K562 (cell line): ENCODE data around the gene PBX4. TPM values are rescaled to one million over a fixed set of nuclear protein-coding genes. Genes with fewer than 3 reads are reported as not detected.
A peak's percentile ranks its signal among the peaks of the same experiment; 100 is the strongest.

Experiments used
- ATAC-seq: fragments of 200-7000 bp; cut with Tn5 transposase; 3 replicates; pipeline ENCODE4 v1.9.1; 2020; ENCODE audit warnings: moderate library complexity
- BruUV-seq: library from RNA; stranded (reverse); fragments of 400-500 nt; replicated peaks from 2 replicates; lab custom pipeline; 2021; lab: Mats Ljungman, UMichigan
- CTCF ChIA-PET: fragments of 300-600 bp; formaldehyde crosslinking; extraction: SDS; loops from one replicate; lab custom pipeline; 2021; ENCODE audit warnings: low intra/inter-chr PET ratio; lab: Yijun Ruan, JAX
- POLR2A ChIA-PET: fragments of 300-600, 350-650 bp; sonication (Branson Sonifier 250); formaldehyde crosslinking; extraction: SDS; loops from one replicate; lab custom pipeline; 2021; ENCODE audit warnings: antibody characterized with exemption, inconsistent platforms; lab: Yijun Ruan, JAX
- DNase-seq, 4 experiments: peaks; one replicate each; pipeline versions ENCODE4 v3.0.0 to v3.0.0-alpha.2; 2011 to 2018; ENCODE audit warnings: low spot score in 3 of 4, mixed read lengths in 3 of 4; ENCODE audit errors: extremely low read depth in 1 of 4
- FAIRE-seq: peaks from 2 replicates; lab custom pipeline; 2011; peaks lifted over from hg19 to GRCh38; lab: Jason Lieb, UNC
- H2AFZ ChIP-seq: 2 replicates; pipeline ENCODE4 v1.6.0; 2011; ENCODE audit warnings: low read depth, low read length, control low read depth, inconsistent platforms
- H3K27ac ChIP-seq: fragments of 200-600 bp; 3 replicates; pipeline ENCODE4 v1.8.0; 2011; ENCODE audit warnings: low read depth, mild to moderate bottlenecking, control low read depth, inconsistent platforms, low read length, moderate library complexity, mixed read lengths; ENCODE audit errors: extremely low read depth
- H3K27me3 ChIP-seq, 2 experiments: fragments of 300-600 bp in 1 of 2; 2 replicates in 1 of 2; 3 replicates in 1 of 2; pipeline versions ENCODE4 v1.6.0 to v1.8.0; 2011; ENCODE audit warnings: inconsistent platforms in 2 of 2, low read length in 2 of 2, mild to moderate bottlenecking in 1 of 2, mixed read lengths in 1 of 2, moderate library complexity in 1 of 2; ENCODE audit not compliant: control insufficient read depth in 2 of 2, insufficient read depth in 2 of 2
- H3K36me3 ChIP-seq: fragments of 300-600 bp; 3 replicates; pipeline ENCODE4 v1.8.0; 2011; ENCODE audit warnings: mild to moderate bottlenecking, low read length, inconsistent platforms; ENCODE audit not compliant: control insufficient read depth, insufficient read depth
- H3K4me1 ChIP-seq, 2 experiments: fragments of 200-600 bp in 1 of 2; replicated peaks in 1 of 2; 2 replicates in 1 of 2; 3 replicates in 1 of 2; pipeline versions ENCODE4 v1.5.1 to v1.8.0; 2011; ENCODE audit warnings: inconsistent platforms in 2 of 2, low read length in 2 of 2, mild to moderate bottlenecking in 1 of 2, mixed read lengths in 1 of 2, moderate library complexity in 1 of 2; ENCODE audit not compliant: control insufficient read depth in 2 of 2, insufficient read depth in 2 of 2
- H3K4me2 ChIP-seq: 2 replicates; pipeline ENCODE4 v1.6.1; 2011; ENCODE audit warnings: low read length, control low read depth, inconsistent platforms, mixed read lengths; ENCODE audit not compliant: insufficient read depth
- H3K4me3 ChIP-seq: fragments of 200-600 bp; sonication (generic), shearing (Covaris generic); 2 replicates; pipeline ENCODE4 v1.5.1; 2016; ENCODE audit warnings: control low read depth, inconsistent platforms
- H3K79me2 ChIP-seq: fragments of 200-600 bp; 3 replicates; pipeline ENCODE4 v1.8.0; 2011; ENCODE audit warnings: low read length, inconsistent platforms; ENCODE audit not compliant: control insufficient read depth, insufficient read depth
- H3K9ac ChIP-seq, 2 experiments: 2 replicates each; pipeline versions ENCODE4 v1.6.0 to v1.6.1; 2011; ENCODE audit warnings: low read depth in 2 of 2, low read length in 2 of 2, control low read depth in 1 of 2, inconsistent platforms in 1 of 2, mild to moderate bottlenecking in 1 of 2, mixed read lengths in 1 of 2; ENCODE audit not compliant: insufficient read depth in 1 of 2
- H3K9me1 ChIP-seq: one replicate; pipeline ENCODE4 v1.6.0; 2011; ENCODE audit warnings: inconsistent platforms, mild to moderate bottlenecking, low read length, moderate library complexity; ENCODE audit not compliant: control insufficient read depth, insufficient read depth
- H3K9me3 ChIP-seq: replicated peaks from 2 replicates; pipeline ENCODE4 v1.5.1; 2011; ENCODE audit warnings: low read depth, low read length, inconsistent platforms; ENCODE audit not compliant: control insufficient read depth, insufficient read depth
- H4K20me1 ChIP-seq: replicated peaks from 2 replicates; pipeline ENCODE4 v1.6.1; 2011; ENCODE audit warnings: low read length, inconsistent platforms, mixed read lengths; ENCODE audit not compliant: control insufficient read depth, insufficient read depth
- ERF ChIP-seq: fragments of 450-650 bp; formaldehyde crosslinking; IDR thresholded peaks from 2 replicates; pipeline ENCODE4 v1.4.0; 2020; ENCODE audit warnings: mild to moderate bottlenecking, mixed read lengths
- ETV6 ChIP-seq, 3 experiments: fragments of 150-350 bp in 1 of 3; sonication (generic) in 1 of 3; formaldehyde crosslinking in 1 of 3; IDR thresholded peaks; 2 replicates each; pipeline versions ENCODE4 v1.6.1 to v1.8.0; 2014 to 2022; ENCODE audit warnings: borderline replicate concordance in 2 of 3, low read depth in 2 of 3, antibody characterized with exemption in 1 of 3, low read length in 1 of 3, mild to moderate bottlenecking in 1 of 3, missing genetic modification reagents in 1 of 3
- HDGF ChIP-seq: fragments of 450-650 bp; IDR thresholded peaks from 2 replicates; pipeline ENCODE4 v1.6.1; 2016
- LCOR ChIP-seq: sonication (generic); formaldehyde crosslinking; IDR thresholded peaks from 2 replicates; pipeline ENCODE4 v1.8.0; 2022; ENCODE audit warnings: mild to moderate bottlenecking, missing genetic modification reagents
- SPI1 ChIP-seq: IDR thresholded peaks from 2 replicates; pipeline ENCODE4 v1.6.1; 2011; ENCODE audit warnings: low read depth, low read length, control low read depth, borderline replicate concordance
- ZNF121 ChIP-seq: sonication (generic); formaldehyde crosslinking; conservative IDR thresholded peaks from 2 replicates; pipeline ENCODE4 v1.8.0; 2022; ENCODE audit warnings: missing genetic modification reagents
- WGBS: fragments of 100-300 bp; shearing (Covaris generic); methylation state at CpG from one replicate; pipeline ENCODE4 v1.1.6; 2016; ENCODE audit warnings: low coverage, mixed read lengths; ENCODE audit not compliant: insufficient coverage; ENCODE audit errors: missing lambda C conversion rate; 5-methylcytosine and 5-hydroxymethylcytosine counted together
- in situ Hi-C: fragments of 300-500 bp; cut with MboI; formaldehyde crosslinking; loops from 4 replicates; pipeline ENCODE4 v1.15.0; 2018; ENCODE audit warnings: inconsistent platforms, mixed read lengths
- intact Hi-C: fragments of 100-400 bp; cut with micrococcal nuclease; formaldehyde crosslinking; loops from 2 replicates; pipeline ENCODE4 v1.14.2; 2022
- polyA plus RNA-seq, 8 experiments: library from polyadenylated mRNA; depleted of rRNA in 4 of 8; stranded (reverse) in 5 of 8; unstranded in 3 of 8; fragments of >200 nt; fragmentation: Nextera tagmentation in 2 of 8; fragmentation: Illumina TruSeq in 1 of 8; extraction: Ambion mirVana in 2 of 8; extraction: Trizol in 1 of 8; gene quantifications; 2 replicates each; pipeline versions ENCODE4 v1.2.1 to v1.2.3, GENCODE V29; 2011 to 2014; ENCODE audit warnings: inconsistent platforms in 1 of 8, missing spikeins in 1 of 8
- total RNA-seq, 7 experiments: library from RNA; depleted of rRNA in 6 of 7; stranded (reverse); fragments of >200 nt in 6 of 7; fragmentation: Illumina TruSeq in 2 of 7; extraction: Trizol in 2 of 7; gene quantifications; 2 replicates each; pipeline versions ENCODE4 v1.2.1 to v1.2.3, GENCODE V29; 2011 to 2021; ENCODE audit warnings: low replicate concordance in 1 of 7
- TF ChIP-seq, protein P1 (sequence below): sonication (generic); formaldehyde crosslinking; IDR thresholded peaks from 2 replicates; pipeline ENCODE4 v1.8.1; 2023; ENCODE audit warnings: mild to moderate bottlenecking, missing genetic modification reagents

The PBX4 gene
- total and polyA plus RNA-seq, 9 of the 15 experiments (the other 6 are each of a cell fraction or from before 2014, with no cell fraction given): 0.11 to 3.8 (median 1.6) TPM; not detected in 1

DNA sequence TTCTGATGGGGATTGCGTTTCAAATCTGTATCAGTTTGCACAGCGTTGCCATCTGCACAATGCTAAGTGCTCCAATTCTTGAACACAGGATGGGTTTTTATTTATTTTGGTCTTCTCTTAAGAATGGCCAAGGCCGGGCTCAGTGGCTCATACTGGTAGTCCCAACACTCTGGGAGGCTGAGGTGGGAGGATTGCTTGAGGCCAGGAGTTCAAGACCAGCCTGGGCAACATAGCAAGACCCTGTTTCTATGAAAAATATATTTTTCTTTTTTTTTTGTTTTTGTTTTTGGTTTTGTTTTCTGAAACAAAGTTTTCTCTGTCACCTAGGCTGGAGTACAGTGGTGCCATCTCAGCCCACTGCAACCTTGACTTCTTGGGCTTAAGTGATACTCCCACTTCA is 95.3 kb downstream of the PBX4 start:
- in situ Hi-C loops (no loop called here), intact Hi-C loops (no loop called here)
- Histone ChIP-seq H3K9me3 (no peaks in the 10 kb centered on the region), H4K20me1 (peaks cover 6% of the 10 kb centered on the region; the same call in 1 of the 2 replicates), H3K27me3 (no peaks in the 10 kb centered on the region), H3K9ac (no peak overlapping the region), H3K36me3 (peaks cover 76% of the 10 kb centered on the region), H3K4me2 (no peak overlapping the region), H3K4me1 (peaks cover 0 to 33% of the 10 kb centered on the region in 2 experiments; a peak in 3 of 5 replicates), H3K9me1 (peaks cover 5% of the 10 kb centered on the region), H3K79me2 (peaks cover 68% of the 10 kb centered on the region), H2AFZ (no peak overlapping the region), H3K4me3 (no peak overlapping the region), H3K27ac (no peak overlapping the region)
- BruUV-seq: no TSS peak
- FAIRE-seq (no peak), DNase-seq (no peak), ATAC-seq (no peak)
- ChIA-PET CTCF (no interaction called here), POLR2A (interaction anchor here (0.7 kb wide), 1 partner anchor 17 kb away, joined by 3 read pairs; no protein-coding TSS in a partner anchor)
- TF ChIP-seq HDGF (no peak), ERF (CRISPR knock-in tag) (no peak), ZNF121 (peak; percentile 43; the same call in 1 of the 2 replicates), LCOR (CRISPR knock-in tag) (no peak)
- 91% methylated on average over 3 of the region's 3 CpGs for WGBS

DNA sequence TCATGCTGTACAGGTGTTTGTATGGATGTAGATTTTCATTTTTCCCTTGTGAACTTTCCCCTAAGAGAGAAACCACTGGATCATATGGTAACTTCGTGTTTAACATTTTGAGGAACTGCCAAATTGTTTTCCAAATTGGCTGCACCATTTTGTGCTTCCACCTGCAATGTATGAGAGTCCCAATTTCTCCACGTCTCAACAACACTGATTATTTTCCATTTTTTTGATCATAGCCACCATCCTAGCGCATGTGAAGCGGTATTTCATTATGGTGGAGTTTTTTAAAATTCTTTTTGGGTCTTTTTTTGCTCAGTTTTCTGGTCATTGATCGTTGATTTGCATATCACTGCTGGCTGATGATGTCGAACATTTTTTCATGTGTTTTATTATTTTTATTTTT is 97.5 kb downstream of the PBX4 start:
- FAIRE-seq (no peak), ATAC-seq (no peak), DNase-seq (no peak)
- Histone ChIP-seq H3K4me2 (no peak overlapping the region), H3K4me1 (peaks cover 4 to 22% of the 10 kb centered on the region in 2 experiments; a peak in 4 of 5 replicates), H2AFZ (no peak overlapping the region), H3K9ac (no peak overlapping the region), H3K27me3 (no peaks in the 10 kb centered on the region), H3K9me3 (no peaks in the 10 kb centered on the region), H3K36me3 (peaks cover 60% of the 10 kb centered on the region), H4K20me1 (peaks cover 6% of the 10 kb centered on the region; the same call in 1 of the 2 replicates), H3K4me3 (no peak overlapping the region), H3K9me1 (peaks cover 5% of the 10 kb centered on the region), H3K27ac (no peak overlapping the region), H3K79me2 (peaks cover 87% of the 10 kb centered on the region)
- 71% methylated on average over 6 of the region's 6 CpGs for WGBS
- CTCF ChIA-PET: no interaction called here
- no TSS peak for BruUV-seq
- intact Hi-C loops (no loop called here), in situ Hi-C loops (no loop called here)
- POLR2A ChIA-PET: no interaction called here
- TF ChIP-seq ETV6 (IDR thresholded peaks at IDR 0.05; ENCODE audit: borderline replicate concordance in 1 of 2, low read depth in 2 of 2, low read length in 1 of 2): no peak
- no peak for TF ChIP-seq ETV6 (CRISPR knock-in tag; IDR thresholded peaks at IDR 0.05; ENCODE audit: borderline replicate concordance)
- 0 out of 2 replicates have a peak, but pooled peaks have one; percentile 5 for TF ChIP-seq SPI1
- TF ChIP-seq, protein P1, sequence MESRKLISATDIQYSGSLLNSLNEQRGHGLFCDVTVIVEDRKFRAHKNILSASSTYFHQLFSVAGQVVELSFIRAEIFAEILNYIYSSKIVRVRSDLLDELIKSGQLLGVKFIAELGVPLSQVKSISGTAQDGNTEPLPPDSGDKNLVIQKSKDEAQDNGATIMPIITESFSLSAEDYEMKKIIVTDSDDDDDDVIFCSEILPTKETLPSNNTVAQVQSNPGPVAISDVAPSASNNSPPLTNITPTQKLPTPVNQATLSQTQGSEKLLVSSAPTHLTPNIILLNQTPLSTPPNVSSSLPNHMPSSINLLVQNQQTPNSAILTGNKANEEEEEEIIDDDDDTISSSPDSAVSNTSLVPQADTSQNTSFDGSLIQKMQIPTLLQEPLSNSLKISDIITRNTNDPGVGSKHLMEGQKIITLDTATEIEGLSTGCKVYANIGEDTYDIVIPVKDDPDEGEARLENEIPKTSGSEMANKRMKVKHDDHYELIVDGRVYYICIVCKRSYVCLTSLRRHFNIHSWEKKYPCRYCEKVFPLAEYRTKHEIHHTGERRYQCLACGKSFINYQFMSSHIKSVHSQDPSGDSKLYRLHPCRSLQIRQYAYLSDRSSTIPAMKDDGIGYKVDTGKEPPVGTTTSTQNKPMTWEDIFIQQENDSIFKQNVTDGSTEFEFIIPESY (CRISPR knock-in tag): peak; percentile 65; the same call in 1 of the 2 replicates
